GM19467 (cell line): ENCODE measurements around the gene IRF8.
"Not testable (repeated sequence)": the region's sequence is repeated elsewhere in the genome, so short reads cannot be mapped to it uniquely, and the experiment has no call there.

Experiments used
- ATAC-seq: cut with Tn5 transposase; IDR thresholded peaks from one replicate; pipeline ENCODE4 v1.9.1; 2021; ENCODE audit warnings: mild to moderate bottlenecking, moderate library complexity; ENCODE audit not compliant: unreplicated experiment

Gene IRF8

GRCh38 chr16:85868495-85868894 is 30.5 kb upstream of the IRF8 start:
- ATAC-seq, result no peak

- no peak for ATAC-seq
Measured at GRCh38 chr16:85869206-85869605, 29.8 kb upstream of the IRF8 start.

- no peak for ATAC-seq
Measured at GRCh38 chr16:85869785-85870558, 29.0 kb upstream of the IRF8 start.

GRCh38 chr16:85871756-85872155 is 27.2 kb upstream of the IRF8 start:
- no peak for ATAC-seq

- ATAC-seq, result no peak
Measured at GRCh38 chr16:85872734-85873133, 26.2 kb upstream of the IRF8 start.

- ATAC-seq, result no peak
Measured at GRCh38 chr16:85873153-85873552, 25.8 kb upstream of the IRF8 start.

- ATAC-seq, result not testable (repeated sequence)
Measured at GRCh38 chr16:85874031-85874430, 24.9 kb upstream of the IRF8 start.

GRCh38 chr16:85878407-85878806 is 20.6 kb upstream of the IRF8 start:
- no peak for ATAC-seq

- ATAC-seq, result no peak
Measured at GRCh38 chr16:85878875-85879274, 20.1 kb upstream of the IRF8 start.

GRCh38 chr16:85879549-85879948 is 19.4 kb upstream of the IRF8 start:
- ATAC-seq, result no peak

- peak; percentile 50 for ATAC-seq
Measured at GRCh38 chr16:85879975-85880831, 18.8 kb upstream of the IRF8 start.

- no peak for ATAC-seq
Measured at GRCh38 chr16:85880861-85881260, 18.1 kb upstream of the IRF8 start.

- no peak for ATAC-seq
Measured at GRCh38 chr16:85881436-85881835, 17.5 kb upstream of the IRF8 start.

GRCh38 chr16:85882181-85882810 is 16.7 kb upstream of the IRF8 start:
- no peak for ATAC-seq

- no peak for ATAC-seq
Measured at GRCh38 chr16:85883813-85884212, 15.1 kb upstream of the IRF8 start.

- ATAC-seq, result no peak
Measured at GRCh38 chr16:85884808-85885463, 14.0 kb upstream of the IRF8 start.

- ATAC-seq, result no peak
Measured at GRCh38 chr16:85885537-85885936, 13.4 kb upstream of the IRF8 start.

- peak; percentile 78 for ATAC-seq
Measured at GRCh38 chr16:85888405-85889331, 10.3 kb upstream of the IRF8 start.

GRCh38 chr16:85891033-85891775 is 7.8 kb upstream of the IRF8 start:
- ATAC-seq, result no peak
